MM.1S (cell line): Measurements from ENCODE around the gene BBS5.
"Not testable (repeated sequence)": the region's sequence is repeated elsewhere in the genome, so short reads cannot be mapped to it uniquely, and the experiment has no call there.

Source experiments
- DNase-seq: peaks from one replicate; pipeline ENCODE4 v3.0.0-alpha.2; 2015
- H2AFZ ChIP-seq: fragments of 300-600 bp; sonication (generic); 2 replicates; pipeline ENCODE4 v1.6.0; 2016; ENCODE audit warnings: antibody characterized with exemption, low read length
- H3F3A ChIP-seq: fragments of 300-600 bp; sonication (generic); 2 replicates; pipeline ENCODE4 v1.6.1; 2016; ENCODE audit warnings: mild to moderate bottlenecking, antibody characterized with exemption, low read length, moderate library complexity, mixed read lengths; ENCODE audit not compliant: insufficient read depth
- H3K27ac ChIP-seq: fragments of 300-600 bp; sonication (generic); 2 replicates; pipeline ENCODE4 v1.5.1; 2016; ENCODE audit warnings: mild to moderate bottlenecking, low read length
- H3K27me3 ChIP-seq: fragments of 300-600 bp; sonication (generic); replicated peaks from 2 replicates; pipeline ENCODE4 v1.6.0; 2016; ENCODE audit warnings: low read length; ENCODE audit not compliant: insufficient read depth
- H3K36me3 ChIP-seq: fragments of 300-600 bp; sonication (generic); replicated peaks from 2 replicates; pipeline ENCODE4 v1.6.1; 2016; ENCODE audit warnings: mild to moderate bottlenecking, low read length, mixed read lengths; ENCODE audit not compliant: insufficient read depth
- H3K4me1 ChIP-seq: fragments of 300-600 bp; sonication (generic); 2 replicates; pipeline ENCODE4 v1.6.1; 2016; ENCODE audit warnings: low read length, mixed read lengths
- H3K4me2 ChIP-seq: fragments of 300-600 bp; sonication (generic); 2 replicates; pipeline ENCODE4 v1.6.0; 2016; ENCODE audit warnings: low read depth, low read length
- H3K4me3 ChIP-seq: fragments of 300-600 bp; sonication (generic); 2 replicates; pipeline ENCODE4 v1.5.1; 2016; ENCODE audit warnings: low read length, mixed read lengths
- H3K79me2 ChIP-seq: fragments of 300-600 bp; sonication (generic); 2 replicates; pipeline ENCODE4 v1.6.1; 2016; ENCODE audit warnings: mixed run types, low read length, mixed read lengths
- H3K9ac ChIP-seq: fragments of 300-600 bp; sonication (generic); 2 replicates; pipeline ENCODE4 v1.6.1; 2016; ENCODE audit warnings: low read length, mixed read lengths
- H3K9me2 ChIP-seq: fragments of 300-600 bp; sonication (generic); replicated peaks from 2 replicates; pipeline ENCODE4 v1.6.1; 2016; ENCODE audit warnings: mild to moderate bottlenecking, low read length, mixed read lengths; ENCODE audit not compliant: insufficient read depth
- H3K9me3 ChIP-seq: fragments of 300-600 bp; sonication (generic); replicated peaks from 2 replicates; pipeline ENCODE4 v1.6.1; 2016; ENCODE audit warnings: mild to moderate bottlenecking, low read length, mixed read lengths; ENCODE audit not compliant: insufficient read depth
- H4K20me1 ChIP-seq: fragments of 300-600 bp; sonication (generic); 2 replicates; pipeline ENCODE4 v1.6.1; 2016; ENCODE audit warnings: mild to moderate bottlenecking, low read length, moderate library complexity, mixed read lengths; ENCODE audit not compliant: insufficient read depth
- CTCF ChIP-seq: fragments of 300-600 bp; sonication (generic); IDR thresholded peaks from 2 replicates; pipeline ENCODE4 v1.5.1; 2016; ENCODE audit warnings: antibody characterized with exemption, low read length, mixed read lengths
- EZH2 ChIP-seq: fragments of 300-600 bp; sonication (generic); optimal IDR thresholded peaks from 2 replicates; pipeline ENCODE3; 2017; ENCODE audit warnings: low read depth, mild to moderate bottlenecking, antibody characterized with exemption, low read length, mixed read lengths
- EZH2phosphoT487 ChIP-seq: fragments of 300-600 bp; sonication (generic); IDR thresholded peaks from 2 replicates; pipeline ENCODE4 v1.6.1; 2018; ENCODE audit warnings: antibody characterized with exemption, low read length

Gene BBS5

GRCh38 chr2:169479257-169480078 lies at the start of gene BBS5:
Gene BBS5 (plus strand): TSS chr2:169479494. CDS start chr2:169479554, 60 bp downstream.
- Histone ChIP-seq H3K27me3 (no peaks in the 10 kb centered on the region), H3K9me3 (no peaks in the 10 kb centered on the region), H3K9me2 (no peaks in the 10 kb centered on the region), H3K4me1 (no peaks in the 10 kb centered on the region), H4K20me1 (no peaks in the 10 kb centered on the region), H3K36me3 (no peaks in the 10 kb centered on the region), H3K79me2 (no peaks in the 10 kb centered on the region), H3F3A (no peaks in the 10 kb centered on the region), H3K4me3 (peak within 1 kb of the TSS; percentile 76), H2AFZ (peak within 1 kb of the TSS; percentile 99), H3K4me2 (peak within 1 kb of the TSS; percentile 69), H3K27ac (no peak within 1 kb of the TSS), H3K9ac (peak within 1 kb of the TSS; percentile 54; the same call in 1 of the 2 replicates)
- TF ChIP-seq EZH2phosphoT487 = no peak
- TF ChIP-seq CTCF = peak; percentile 58
- TF ChIP-seq EZH2 = no peak
- DNase-seq = peak; percentile 79

- H3K36me3 ChIP-seq, DNase-seq, H3K4me3 ChIP-seq, H3K9ac ChIP-seq, H3K27ac ChIP-seq, H3K4me2 ChIP-seq, H3K4me1 ChIP-seq, H2AFZ ChIP-seq, H3F3A ChIP-seq, H3K9me3 ChIP-seq, H3K27me3 ChIP-seq, H3K9me2 ChIP-seq, H4K20me1 ChIP-seq, H3K79me2 ChIP-seq: not testable (repeated sequence)
Observed at GRCh38 chr2:169431772-169432171, 47.5 kb upstream of the BBS5 start.

GRCh38 chr2:169434236-169434635 lies 45.1 kb upstream of the BBS5 start:
- not testable (repeated sequence) for H2AFZ ChIP-seq, H3K79me2 ChIP-seq, H3K9me2 ChIP-seq, H3K27ac ChIP-seq, H3K4me2 ChIP-seq, H3F3A ChIP-seq, H3K4me1 ChIP-seq, H3K4me3 ChIP-seq, DNase-seq, H4K20me1 ChIP-seq, H3K9me3 ChIP-seq, H3K27me3 ChIP-seq, H3K9ac ChIP-seq, H3K36me3 ChIP-seq

- no peak overlapping the region for H3K4me3 ChIP-seq
- H3K9me3 ChIP-seq = no peaks in the 10 kb centered on the region
- no peak for TF ChIP-seq CTCF
- no peaks in the 10 kb centered on the region for H3K36me3 ChIP-seq
- H3K27ac ChIP-seq = no peak overlapping the region
- H3K4me1 ChIP-seq = no peaks in the 10 kb centered on the region
- H3K4me2 ChIP-seq = no peak overlapping the region
- no peaks in the 10 kb centered on the region for H3K27me3 ChIP-seq
- H2AFZ ChIP-seq = no peak overlapping the region
- no peak for DNase-seq
- no peaks in the 10 kb centered on the region for H4K20me1 ChIP-seq
- H3F3A ChIP-seq = no peaks in the 10 kb centered on the region
- no peaks in the 10 kb centered on the region for H3K79me2 ChIP-seq
- H3K9me2 ChIP-seq = no peaks in the 10 kb centered on the region
- no peak overlapping the region for H3K9ac ChIP-seq
Observed at GRCh38 chr2:169438466-169439072, 40.7 kb upstream of the BBS5 start.
